Brain pericyte (primary cell): Measurements from ENCODE around the gene SND1.
"Not testable (repeated sequence)": the region's sequence is repeated elsewhere in the genome, so short reads cannot be mapped to it uniquely, and the experiment has no call there.

ENCODE experiments used
- DNase-seq: peaks from one replicate; pipeline ENCODE4 v3.0.0-alpha.2; 2012; ENCODE audit warnings: low read depth, low spot score

SND1 gene

DNA sequence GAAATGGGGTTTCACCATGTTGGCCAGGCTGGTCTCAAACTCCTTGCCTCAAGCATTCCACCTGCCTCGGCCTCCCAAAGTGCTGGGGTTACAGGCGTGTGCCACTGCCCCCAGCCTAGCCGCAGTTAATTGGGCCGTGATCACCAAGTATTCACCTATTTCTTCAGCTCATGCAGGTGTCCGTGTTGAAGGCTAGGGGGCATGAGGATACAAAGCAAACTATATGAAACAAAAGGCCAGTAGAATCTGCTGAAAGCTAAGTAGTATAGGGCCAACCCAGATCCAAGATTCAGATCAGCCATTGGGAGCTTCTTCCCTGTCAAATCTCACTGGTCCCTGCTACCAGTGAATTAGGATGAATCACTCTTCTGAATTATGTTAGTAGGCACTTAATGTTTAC lies 305.9 kb downstream of the SND1 start:
- DNase-seq = no peak

DNA sequence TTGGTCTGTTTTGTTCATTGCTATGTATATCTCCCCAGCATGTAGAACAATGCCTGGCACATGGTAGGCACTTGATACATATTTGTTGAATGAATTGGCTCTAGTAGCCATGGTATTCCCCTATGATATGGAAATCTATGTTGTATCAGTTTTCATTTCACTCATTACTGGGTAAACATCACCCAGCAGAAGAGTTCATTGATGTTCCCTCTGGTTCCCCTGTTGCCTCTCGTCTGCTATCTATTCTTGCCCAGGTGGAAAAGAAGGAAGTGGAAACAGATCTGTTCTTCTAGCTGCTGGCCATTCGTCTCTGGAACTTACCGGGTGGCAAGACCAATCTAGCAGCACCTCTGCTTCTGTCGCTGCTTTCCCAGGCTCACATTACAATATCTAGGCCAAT lies 307.8 kb downstream of the SND1 start:
- no peak for DNase-seq

GRCh38 chr7:127961786-127962453 lies 309.9 kb downstream of the SND1 start:
- DNase-seq = no peak

GRCh38 chr7:127962589-127963361 lies 310.8 kb downstream of the SND1 start:
- DNase-seq = no peak

- not testable (repeated sequence) for DNase-seq
Observed at GRCh38 chr7:127963850-127964249, 311.9 kb downstream of the SND1 start.

GRCh38 chr7:127967281-127967680 lies 315.3 kb downstream of the SND1 start:
- no peak for DNase-seq

DNA sequence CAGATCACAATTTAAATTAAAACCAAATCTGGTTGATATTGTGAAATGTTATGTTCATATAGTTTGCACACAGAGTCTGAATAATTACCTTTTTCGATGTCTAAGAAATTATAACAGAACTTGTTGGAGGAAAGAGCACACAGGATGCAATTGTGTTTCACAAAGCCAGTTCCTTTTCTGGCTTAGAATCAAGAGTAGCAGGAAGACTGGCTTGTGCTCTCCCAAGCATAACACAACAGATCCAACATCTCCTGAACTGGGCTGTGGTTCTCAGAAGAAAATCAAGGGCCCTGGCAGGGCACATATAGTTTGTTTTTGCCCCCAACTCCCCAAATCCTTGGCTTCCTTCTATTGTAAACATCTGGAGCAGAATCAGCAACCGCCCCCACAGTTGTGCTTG lies 316.6 kb downstream of the SND1 start:
- DNase-seq = no peak

GRCh38 chr7:127973832-127974231 lies 321.8 kb downstream of the SND1 start:
- DNase-seq = no peak

DNA sequence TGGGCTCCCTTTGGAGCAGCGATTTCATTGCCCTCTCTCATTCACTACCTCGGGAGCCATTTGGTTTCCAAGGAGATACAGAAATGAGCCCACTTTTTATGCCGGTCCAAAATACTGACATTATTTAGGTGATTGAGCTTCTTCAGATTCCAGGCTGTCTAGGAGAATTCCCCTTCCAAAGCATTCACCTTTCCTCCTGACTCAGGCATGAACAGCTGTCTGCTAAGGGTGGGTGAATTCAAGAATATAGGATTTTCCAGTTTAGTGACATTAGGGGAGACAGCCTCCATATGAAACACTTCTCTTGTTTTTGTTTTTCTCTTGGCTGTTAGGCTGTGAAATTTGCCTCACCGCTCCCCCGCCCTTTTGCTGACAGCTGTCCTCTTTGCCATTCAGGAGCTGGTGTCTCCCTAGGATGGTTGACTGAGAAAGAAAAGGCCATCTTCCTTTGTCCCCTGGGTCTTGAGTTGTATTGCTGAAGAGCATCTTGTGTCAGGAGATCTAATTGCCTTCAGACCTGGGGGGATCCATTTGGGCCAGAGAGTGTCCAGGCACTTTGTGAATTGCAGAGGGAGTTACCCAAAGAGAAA lies 322.5 kb downstream of the SND1 start:
- DNase-seq = no peak

GRCh38 chr7:127976056-127976737 lies 324.2 kb downstream of the SND1 start:
- DNase-seq = no peak

DNA sequence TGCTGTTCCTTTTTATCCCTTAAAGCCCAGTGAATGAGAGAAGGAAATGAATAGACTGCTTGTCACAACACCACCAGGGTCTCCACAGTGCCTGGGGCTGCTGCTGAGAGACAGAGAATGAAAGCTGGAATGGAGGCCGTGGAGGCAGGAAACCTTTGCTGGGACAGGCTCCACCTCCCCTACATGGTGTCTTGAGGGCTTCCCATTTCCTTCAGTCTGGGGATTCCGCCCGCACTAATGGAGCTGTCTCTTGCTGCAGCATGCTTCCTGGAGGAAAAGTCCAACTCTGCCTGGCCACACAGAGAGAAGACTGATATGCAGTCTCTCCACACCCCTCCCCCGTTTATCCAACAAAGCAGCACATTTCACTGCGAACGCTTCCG lies 324.7 kb downstream of the SND1 start:
- DNase-seq = no peak

DNA sequence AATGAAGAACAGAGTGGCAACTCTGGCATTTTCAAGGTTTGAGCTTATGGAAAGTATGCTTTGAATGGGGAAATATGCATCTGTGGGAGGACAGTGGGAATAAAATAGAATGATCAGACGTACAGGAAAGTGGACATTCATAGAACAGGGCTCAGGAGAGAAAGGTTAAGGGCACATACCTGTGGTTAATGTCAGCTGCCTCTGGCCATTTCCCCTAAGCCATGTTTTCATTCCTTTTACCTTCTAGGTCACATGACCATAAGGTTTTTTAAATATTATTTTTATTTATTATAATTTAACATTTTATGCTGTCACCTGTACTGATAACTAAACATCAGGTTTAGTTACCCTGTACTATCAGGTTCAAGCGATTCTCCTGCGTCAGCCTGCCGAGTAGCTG lies 326.4 kb downstream of the SND1 start:
- no peak for DNase-seq

DNA sequence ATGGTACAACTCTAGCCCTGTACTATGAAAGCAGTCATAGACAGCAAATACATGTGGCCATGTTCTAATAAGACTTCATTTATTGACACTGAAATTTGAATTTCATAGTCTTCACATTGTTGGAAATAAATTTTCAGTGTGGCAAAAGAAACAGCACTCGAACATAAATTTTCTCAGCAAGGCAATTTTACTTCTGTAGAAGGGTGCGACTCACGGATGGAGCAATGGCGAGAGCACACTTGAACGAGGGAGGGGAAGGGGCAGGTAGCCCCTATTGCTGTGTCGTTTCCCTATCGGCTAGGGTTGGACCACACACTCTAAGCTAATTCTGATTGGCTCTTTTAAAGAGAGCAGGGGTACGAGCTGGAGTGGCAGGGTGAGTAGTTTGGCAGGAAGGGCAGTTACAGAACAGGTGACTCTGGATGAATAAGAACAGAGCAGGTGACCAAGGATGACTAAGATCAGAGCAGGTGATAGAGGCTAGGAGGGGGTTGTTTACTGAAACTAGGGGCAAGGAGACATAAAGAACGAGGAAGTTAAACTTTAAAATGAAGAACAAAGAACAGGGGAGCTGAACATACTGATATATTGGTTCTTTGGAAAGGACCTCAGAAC lies 327.2 kb downstream of the SND1 start:
- DNase-seq = no peak

DNA sequence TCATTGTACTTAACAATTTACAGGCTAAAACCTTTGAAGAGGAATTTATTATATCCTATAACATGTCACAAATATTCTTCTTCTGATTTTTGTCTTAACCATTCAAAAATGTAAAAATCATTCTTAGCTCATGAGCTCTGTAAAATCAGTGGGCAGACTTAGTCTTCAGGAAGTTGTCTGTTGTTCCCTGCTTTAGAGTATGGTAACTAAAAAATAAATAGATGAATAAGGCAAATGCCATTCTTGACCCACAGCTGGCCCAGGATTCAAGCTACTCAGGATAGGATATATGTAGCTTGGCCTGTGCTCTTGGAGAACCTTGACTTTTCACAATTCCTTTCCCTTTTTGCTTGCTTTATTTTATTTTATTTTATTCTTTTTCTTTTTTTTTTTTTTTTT lies 327.7 kb downstream of the SND1 start:
- no peak for DNase-seq

DNA sequence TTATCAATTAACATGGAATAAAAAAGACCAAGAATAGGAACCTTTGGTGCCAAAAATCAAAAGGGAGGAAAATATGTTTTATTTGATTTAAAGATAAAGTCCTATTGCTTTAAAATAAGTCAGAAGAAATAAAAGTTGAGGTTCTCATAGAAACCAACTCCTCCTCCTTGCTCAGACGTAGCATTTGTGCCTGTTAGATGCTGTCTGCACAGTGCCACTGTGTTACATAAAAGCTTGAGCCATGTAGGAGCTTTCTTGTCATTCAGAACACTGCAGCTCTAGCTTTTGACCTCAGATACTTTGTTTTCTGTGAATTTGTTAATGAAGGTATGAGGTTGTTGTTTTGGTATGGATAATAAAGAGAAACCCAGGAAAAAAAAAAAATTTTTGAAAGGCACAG lies 328.9 kb downstream of the SND1 start:
- DNase-seq = no peak

GRCh38 chr7:127981965-127982364 lies 330.0 kb downstream of the SND1 start:
- no peak for DNase-seq

DNA sequence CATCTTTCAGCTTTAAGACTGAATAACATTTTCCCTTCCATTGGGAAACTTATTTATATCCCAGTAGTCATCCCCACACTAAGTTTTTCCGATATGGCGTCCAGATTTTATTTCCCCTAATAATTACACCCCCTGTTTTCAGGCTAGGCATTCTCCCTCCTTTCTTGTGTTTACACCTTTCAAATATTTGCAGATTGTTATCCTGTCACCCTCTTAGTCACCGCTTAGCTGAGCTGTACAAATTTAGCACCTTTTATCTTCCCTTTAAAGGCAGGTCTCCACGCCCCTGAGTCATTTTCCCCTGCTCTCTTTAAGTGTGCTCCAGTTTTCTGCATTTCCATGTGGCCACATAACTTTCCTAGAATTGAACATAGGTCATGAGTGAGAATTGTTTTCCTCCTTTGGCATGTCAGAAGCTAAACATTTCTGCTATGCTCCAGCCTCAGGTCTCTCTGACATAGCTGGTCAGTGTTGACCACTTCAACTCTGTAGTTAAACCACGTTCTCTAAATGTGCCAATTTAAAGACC lies 331.9 kb downstream of the SND1 start:
- DNase-seq = no peak

GRCh38 chr7:127986581-127987521 lies 334.9 kb downstream of the SND1 start:
- no peak for DNase-seq

- DNase-seq = no peak
Observed at GRCh38 chr7:127988751-127989150, 336.8 kb downstream of the SND1 start.

- no peak for DNase-seq
Observed at GRCh38 chr7:127993317-127993716, 341.3 kb downstream of the SND1 start.

GRCh38 chr7:127993987-127994386 lies 342.0 kb downstream of the SND1 start:
- no peak for DNase-seq
